WERI-Rb-1 (cell line): ENCODE data around the gene DNAI1.

ENCODE experiments used
- DNase-seq: peaks from one replicate; pipeline ENCODE4 v3.0.0-alpha.2; 2020
- H3K27ac ChIP-seq: fragments of 250-450 bp; sonication (Bioruptor Pico); 2 replicates; pipeline ENCODE4 v1.5.1; 2020; ENCODE audit warnings: mild to moderate bottlenecking, moderate library complexity
- H3K27me3 ChIP-seq: fragments of 250-450 bp; sonication (Bioruptor Pico); 2 replicates; pipeline ENCODE4 v1.5.1; 2021; ENCODE audit warnings: mild to moderate bottlenecking, low read depth, moderate library complexity; ENCODE audit not compliant: insufficient read depth, severe bottlenecking
- H3K36me3 ChIP-seq: fragments of 250-450 bp; sonication (Bioruptor Pico); 2 replicates; pipeline ENCODE4 v1.5.1; 2020; ENCODE audit warnings: mild to moderate bottlenecking, moderate library complexity
- H3K4me3 ChIP-seq: 2 replicates; pipeline ENCODE4 v1.5.1; 2011; ENCODE audit warnings: low read depth, mild to moderate bottlenecking, control low read depth, low read length
- H3K9me3 ChIP-seq: fragments of 250-450 bp; sonication (Bioruptor Pico); 2 replicates; pipeline ENCODE4 v1.5.1; 2021; ENCODE audit warnings: mild to moderate bottlenecking, moderate library complexity; ENCODE audit not compliant: severe bottlenecking
- TF ChIP-seq, protein P1 (sequence below): IDR thresholded peaks from 2 replicates; pipeline ENCODE4 v1.5.1; 2011; ENCODE audit warnings: low read depth, mild to moderate bottlenecking, control low read depth, inconsistent platforms, low read length

The DNAI1 gene

DNA sequence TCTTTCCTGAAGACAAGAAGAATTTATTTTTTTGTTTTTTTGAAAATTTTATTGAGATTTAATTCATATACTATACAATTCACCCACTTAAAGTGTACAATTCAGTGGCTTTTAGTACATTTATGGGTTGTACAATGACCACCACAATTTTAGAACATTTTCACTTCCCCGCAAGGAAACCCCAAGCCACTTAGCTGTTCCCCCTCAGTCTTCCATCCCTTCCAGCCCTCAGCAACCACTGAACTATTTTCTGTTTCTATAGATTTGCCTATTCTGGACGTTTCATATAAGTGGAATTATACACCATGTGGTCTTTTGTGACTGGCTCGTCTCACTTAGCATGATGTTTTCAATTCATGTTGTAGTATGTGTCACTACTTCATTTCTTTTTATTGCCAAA is 28.0 kb downstream of the DNAI1 start:
- Histone ChIP-seq H3K36me3 (no peaks in the 10 kb centered on the region), H3K9me3 (no peaks in the 10 kb centered on the region), H3K4me3 (no peak overlapping the region), H3K27me3 (no peaks in the 10 kb centered on the region), H3K27ac (no peak overlapping the region)
- TF ChIP-seq, protein P1, sequence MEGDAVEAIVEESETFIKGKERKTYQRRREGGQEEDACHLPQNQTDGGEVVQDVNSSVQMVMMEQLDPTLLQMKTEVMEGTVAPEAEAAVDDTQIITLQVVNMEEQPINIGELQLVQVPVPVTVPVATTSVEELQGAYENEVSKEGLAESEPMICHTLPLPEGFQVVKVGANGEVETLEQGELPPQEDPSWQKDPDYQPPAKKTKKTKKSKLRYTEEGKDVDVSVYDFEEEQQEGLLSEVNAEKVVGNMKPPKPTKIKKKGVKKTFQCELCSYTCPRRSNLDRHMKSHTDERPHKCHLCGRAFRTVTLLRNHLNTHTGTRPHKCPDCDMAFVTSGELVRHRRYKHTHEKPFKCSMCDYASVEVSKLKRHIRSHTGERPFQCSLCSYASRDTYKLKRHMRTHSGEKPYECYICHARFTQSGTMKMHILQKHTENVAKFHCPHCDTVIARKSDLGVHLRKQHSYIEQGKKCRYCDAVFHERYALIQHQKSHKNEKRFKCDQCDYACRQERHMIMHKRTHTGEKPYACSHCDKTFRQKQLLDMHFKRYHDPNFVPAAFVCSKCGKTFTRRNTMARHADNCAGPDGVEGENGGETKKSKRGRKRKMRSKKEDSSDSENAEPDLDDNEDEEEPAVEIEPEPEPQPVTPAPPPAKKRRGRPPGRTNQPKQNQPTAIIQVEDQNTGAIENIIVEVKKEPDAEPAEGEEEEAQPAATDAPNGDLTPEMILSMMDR, result no peak
- no peak for DNase-seq

DNA sequence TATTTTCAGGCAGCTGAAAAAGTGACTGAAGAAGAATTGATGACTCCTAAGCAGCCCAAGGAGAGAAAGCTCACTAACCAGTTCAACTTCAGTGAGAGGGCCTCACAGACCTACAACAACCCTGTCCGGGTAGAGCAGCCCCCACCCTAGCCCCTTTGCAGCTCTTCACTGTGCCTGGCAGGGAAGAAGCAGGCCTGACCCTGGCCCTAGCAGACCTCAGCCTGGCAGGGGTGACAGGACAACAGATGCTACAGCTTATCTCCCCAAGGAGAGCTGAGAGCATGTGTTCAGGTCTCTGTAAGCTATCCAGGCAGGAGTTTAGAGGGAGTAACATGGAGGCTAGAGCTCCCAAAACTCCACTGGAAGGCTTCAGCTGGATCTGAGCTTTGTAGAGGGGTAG is 31.8 kb downstream of the DNAI1 start:
- Histone ChIP-seq H3K4me3 (no peak overlapping the region), H3K27me3 (no peaks in the 10 kb centered on the region), H3K27ac (peak overlapping the region; percentile 50), H3K9me3 (no peaks in the 10 kb centered on the region), H3K36me3 (no peaks in the 10 kb centered on the region)
- DNase-seq, result peak; percentile 66
- TF ChIP-seq, protein P1, result no peak

DNA sequence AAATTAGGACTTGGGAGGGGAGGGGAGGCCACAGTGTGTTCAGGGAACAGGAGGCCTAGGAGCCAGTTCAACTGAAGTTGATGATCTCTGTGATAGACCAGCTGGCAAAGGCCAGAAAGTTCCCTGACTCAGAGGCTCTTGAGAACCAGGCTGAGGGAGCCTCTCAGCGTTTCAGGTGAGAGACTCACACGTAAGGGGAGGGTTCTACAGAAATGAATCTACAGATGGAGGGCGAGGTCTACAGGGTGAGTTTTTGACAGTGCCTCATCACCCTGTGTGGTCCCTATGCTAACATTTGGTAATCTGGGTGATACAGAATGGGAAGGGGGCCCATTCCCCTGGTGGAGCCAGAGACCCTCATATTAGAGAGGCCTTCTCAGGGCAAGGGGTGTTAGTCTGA is 32.2 kb downstream of the DNAI1 start:
- no peak for DNase-seq
- Histone ChIP-seq H3K27me3 (no peaks in the 10 kb centered on the region), H3K9me3 (no peaks in the 10 kb centered on the region), H3K36me3 (no peaks in the 10 kb centered on the region), H3K27ac (peak overlapping the region; percentile 17), H3K4me3 (no peak overlapping the region)
- TF ChIP-seq, protein P1, result no peak

DNA sequence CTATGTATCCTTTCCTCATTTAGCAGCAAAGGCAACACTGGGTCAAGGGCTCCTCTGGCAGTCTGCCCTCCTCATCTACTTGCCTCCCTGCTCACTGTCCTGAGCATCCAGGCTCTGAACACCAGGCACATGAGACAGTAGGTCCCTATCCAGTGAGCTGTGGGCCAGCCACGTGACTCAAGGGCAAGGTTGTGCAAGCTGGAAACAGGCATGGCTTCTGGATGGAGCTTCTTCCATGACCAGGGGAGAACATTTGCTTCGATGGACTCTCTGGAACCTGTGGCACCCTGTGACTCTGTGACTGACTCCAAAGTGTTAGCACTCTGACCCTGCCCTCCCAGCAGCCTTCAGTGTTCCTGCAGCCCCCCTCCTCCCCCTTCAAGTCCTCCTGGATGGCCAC is 33.0 kb downstream of the DNAI1 start:
- Histone ChIP-seq H3K9me3 (no peaks in the 10 kb centered on the region), H3K27me3 (no peaks in the 10 kb centered on the region), H3K4me3 (no peak overlapping the region), H3K36me3 (no peaks in the 10 kb centered on the region), H3K27ac (no peak overlapping the region)
- DNase-seq, result no peak
- TF ChIP-seq, protein P1, result no peak

DNA sequence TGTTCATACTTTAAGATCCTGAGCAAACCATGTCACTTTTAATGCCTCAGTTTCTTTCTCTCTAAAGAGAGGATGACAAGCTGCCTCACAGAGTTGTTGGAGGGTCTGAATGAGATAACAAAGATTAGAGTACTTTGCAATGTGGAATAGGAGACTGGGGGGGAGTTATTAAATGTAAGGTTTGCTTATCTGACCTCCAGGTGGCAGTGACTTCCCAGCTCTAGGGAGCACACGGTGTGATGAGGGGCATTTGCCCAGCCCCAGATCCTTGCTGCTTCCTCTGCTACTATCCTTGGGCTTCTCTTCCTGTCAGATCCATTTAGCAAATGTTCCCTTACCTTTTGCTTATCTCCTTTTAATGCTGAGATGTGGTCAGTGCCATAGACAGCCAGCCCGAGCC is 33.4 kb downstream of the DNAI1 start:
- no peak for DNase-seq
- no peaks in the 10 kb centered on the region for H3K9me3 ChIP-seq

DNA sequence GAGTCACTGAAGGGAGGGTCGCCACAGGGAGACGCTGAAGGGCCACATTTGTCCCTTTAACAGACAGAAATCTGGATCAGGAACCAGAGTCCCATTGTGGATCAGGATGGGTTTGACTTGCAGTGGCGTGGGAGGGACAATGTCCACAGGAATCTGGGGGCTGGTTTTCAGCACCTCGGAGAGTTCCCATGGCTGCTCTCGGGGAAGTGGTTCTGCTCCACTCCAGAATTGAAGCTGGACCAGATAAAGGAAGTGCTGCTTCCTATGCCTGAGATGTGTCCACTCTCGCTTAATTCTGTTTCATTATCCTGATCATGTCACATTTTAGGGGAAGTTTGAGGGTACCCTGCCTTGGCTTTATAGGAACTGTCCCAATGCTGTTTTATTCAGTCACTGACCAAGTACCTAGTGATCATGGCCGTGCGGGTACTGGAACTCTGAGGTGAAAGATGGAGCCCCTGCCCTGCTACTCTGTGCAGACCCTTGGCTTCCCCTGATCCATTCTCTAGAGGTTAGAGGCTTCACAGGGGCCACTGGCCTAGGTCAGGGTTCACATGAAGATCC is 35.4 kb downstream of the DNAI1 start:
- Histone ChIP-seq H3K27ac (no peak overlapping the region), H3K4me3 (no peak overlapping the region), H3K27me3 (no peaks in the 10 kb centered on the region), H3K9me3 (no peaks in the 10 kb centered on the region), H3K36me3 (no peaks in the 10 kb centered on the region)
- DNase-seq, result no peak
- TF ChIP-seq, protein P1, result no peak

More for the DNA sequence above, 33.4 kb downstream of the DNAI1 start:
- Histone ChIP-seq H3K4me3 (no peak overlapping the region), H3K27ac (no peak overlapping the region), H3K36me3 (no peaks in the 10 kb centered on the region), H3K27me3 (no peaks in the 10 kb centered on the region)
- TF ChIP-seq, protein P1, result peak; percentile 50
